Neuronal stem cell (in vitro differentiated cells): Measurements from ENCODE around the gene APAF1.

Experiments
- DNase-seq: peaks from one replicate; pipeline ENCODE4 v3.0.0-alpha.2; 2013; ENCODE audit warnings: low spot score
- H2AFZ ChIP-seq: one replicate; pipeline ENCODE4 v1.6.1; 2013; ENCODE audit warnings: mild to moderate bottlenecking, low read length, inconsistent platforms
- H2AK5ac ChIP-seq: 2 replicates; pipeline ENCODE4 v1.6.1; 2013; ENCODE audit warnings: low read depth, mild to moderate bottlenecking, inconsistent platforms, low read length, moderate library complexity, mixed read lengths
- H2BK120ac ChIP-seq: 2 replicates; pipeline ENCODE4 v1.6.1; 2013; ENCODE audit warnings: low read depth, mild to moderate bottlenecking, inconsistent platforms, low read length, moderate library complexity, mixed read lengths
- H2BK12ac ChIP-seq: one replicate; pipeline ENCODE4 v1.6.1; 2013; ENCODE audit warnings: low read length, inconsistent platforms
- H2BK15ac ChIP-seq: 2 replicates; pipeline ENCODE4 v1.6.1; 2013; ENCODE audit warnings: mild to moderate bottlenecking, low read length, inconsistent platforms, mixed read lengths
- H2BK5ac ChIP-seq: one replicate; pipeline ENCODE4 v1.6.1; 2013; ENCODE audit warnings: inconsistent platforms, mild to moderate bottlenecking, low read length, moderate library complexity
- H3K14ac ChIP-seq: one replicate; pipeline ENCODE4 v1.6.1; 2013; ENCODE audit warnings: low read length, inconsistent platforms
- H3K18ac ChIP-seq: 2 replicates; pipeline ENCODE4 v1.6.1; 2013; ENCODE audit warnings: low read length, inconsistent platforms
- H3K23ac ChIP-seq: 2 replicates; pipeline ENCODE4 v1.6.1; 2013; ENCODE audit warnings: low read depth, mild to moderate bottlenecking, mixed read lengths, low read length, inconsistent platforms; ENCODE audit not compliant: poor library complexity
- H3K27ac ChIP-seq: replicated peaks from 3 replicates; pipeline ENCODE4 v1.5.1; 2013; ENCODE audit warnings: low read length, inconsistent platforms
- H3K27me3 ChIP-seq, 3 experiments: 2 replicates each; pipeline ENCODE4 v1.6.1; 2013; ENCODE audit warnings: low read length in 3 of 3, mild to moderate bottlenecking in 2 of 3, inconsistent platforms in 1 of 3, low read depth in 1 of 3, mixed read lengths in 1 of 3, moderate library complexity in 1 of 3; ENCODE audit not compliant: control insufficient read depth in 3 of 3, insufficient read depth in 3 of 3
- H3K36me3 ChIP-seq, 2 donors: replicated peaks in 1 of 2; 2 replicates each; pipeline ENCODE4 v1.6.1; 2013; ENCODE audit warnings: low read length in 2 of 2; ENCODE audit not compliant: control insufficient read depth in 2 of 2, insufficient read depth in 2 of 2
- H3K4ac ChIP-seq: 2 replicates; pipeline ENCODE4 v1.6.1; 2013; ENCODE audit warnings: inconsistent platforms, mild to moderate bottlenecking, low read length, moderate library complexity
- H3K4me1 ChIP-seq, 2 donors: 1 replicate in 1 of 2; 2 replicates in 1 of 2; pipeline ENCODE4 v1.6.1; 2013; ENCODE audit warnings: low read length in 2 of 2, low read depth in 1 of 2; ENCODE audit not compliant: control insufficient read depth in 2 of 2, insufficient read depth in 1 of 2
- H3K4me2 ChIP-seq: one replicate; pipeline ENCODE4 v1.6.1; 2013; ENCODE audit warnings: mild to moderate bottlenecking, low read length, inconsistent platforms; ENCODE audit not compliant: insufficient read depth, poor library complexity, severe bottlenecking
- H3K4me3 ChIP-seq, 2 donors: 2 replicates each; pipeline ENCODE4 v1.5.1; 2013; ENCODE audit warnings: low read length in 2 of 2, mild to moderate bottlenecking in 2 of 2, inconsistent platforms in 1 of 2, moderate library complexity in 1 of 2
- H3K79me1 ChIP-seq: one replicate; pipeline ENCODE4 v1.6.1; 2013; ENCODE audit warnings: low read depth, mild to moderate bottlenecking, inconsistent platforms, low read length, moderate library complexity
- H3K9ac ChIP-seq: one replicate; pipeline ENCODE4 v1.6.1; 2013; ENCODE audit warnings: mild to moderate bottlenecking, low read depth, low read length, inconsistent platforms; ENCODE audit not compliant: poor library complexity
- H3K9me3 ChIP-seq, 2 donors: replicated peaks in 1 of 2; 2 replicates each; pipeline versions ENCODE3 to v1.6.1; 2013; ENCODE audit warnings: low read length in 2 of 2, mild to moderate bottlenecking in 2 of 2, inconsistent platforms in 1 of 2, low read depth in 1 of 2, mixed read lengths in 1 of 2, moderate library complexity in 1 of 2; ENCODE audit not compliant: control insufficient read depth in 2 of 2, insufficient read depth in 1 of 2
- H4K8ac ChIP-seq: one replicate; pipeline ENCODE4 v1.6.1; 2013; ENCODE audit warnings: low read depth, mild to moderate bottlenecking, inconsistent platforms, low read length, moderate library complexity
- H4K91ac ChIP-seq: one replicate; pipeline ENCODE4 v1.6.1; 2013; ENCODE audit warnings: low read length, low read depth, mild to moderate bottlenecking, inconsistent platforms; ENCODE audit not compliant: poor library complexity
- WGBS, 2 donors: extraction: QIAGEN DNeasy Blood & Tissue Kit; methylation state at CpG; one replicate each; pipeline ENCODE4 v1.1.7; 2013; ENCODE audit warnings: missing lambda C conversion rate in 2 of 2, mixed read lengths in 1 of 2; ENCODE audit not compliant: insufficient read length in 2 of 2, insufficient replicate concordance in 1 of 2; ENCODE audit errors: extremely low coverage in 2 of 2; 5-methylcytosine and 5-hydroxymethylcytosine counted together

The APAF1 gene

GRCh38 chr12:98669751-98670150 is 24.7 kb downstream of the APAF1 start:
- Histone ChIP-seq H3K4me2 (no peak overlapping the region), H2BK120ac (no peak overlapping the region), H3K4ac (no peak overlapping the region), H3K36me3 (peaks cover 8 to 100% of the 10 kb centered on the region in 2 donors), H2AK5ac (no peak overlapping the region), H3K27me3 (no peaks in the 10 kb centered on the region), H3K14ac (no peak overlapping the region), H3K4me1 (no peaks in the 10 kb centered on the region), H4K91ac (no peak overlapping the region), H3K9ac (no peak overlapping the region), H3K9me3 (no peaks in the 10 kb centered on the region), H2BK15ac (no peak overlapping the region), H3K23ac (no peak overlapping the region), H3K4me3 (no peak overlapping the region), H2BK12ac (no peak overlapping the region), H4K8ac (no peak overlapping the region), H2AFZ (no peak overlapping the region), H2BK5ac (no peak overlapping the region), H3K18ac (no peak overlapping the region), H3K79me1 (no peaks in the 10 kb centered on the region), H3K27ac (no peak overlapping the region)
- no peak for DNase-seq
- WGBS, 2 donors: no CpG with 5 or more reads among the region's 3 CpGs

- DNase-seq: no peak
- Histone ChIP-seq H3K36me3 (peaks cover 3 to 99% of the 10 kb centered on the region in 2 donors), H3K9me3 (no peaks in the 10 kb centered on the region), H2BK5ac (no peak overlapping the region), H3K4me1 (no peaks in the 10 kb centered on the region), H3K27me3 (no peaks in the 10 kb centered on the region), H4K8ac (no peak overlapping the region), H3K23ac (no peak overlapping the region), H2BK12ac (no peak overlapping the region), H3K27ac (no peak overlapping the region), H2BK120ac (no peak overlapping the region), H3K4ac (no peak overlapping the region), H3K14ac (no peak overlapping the region), H3K4me2 (no peak overlapping the region), H2AFZ (no peak overlapping the region), H3K18ac (no peak overlapping the region), H3K79me1 (no peaks in the 10 kb centered on the region), H3K4me3 (no peak overlapping the region), H2BK15ac (no peak overlapping the region), H2AK5ac (no peak overlapping the region), H3K9ac (no peak overlapping the region), H4K91ac (no peak overlapping the region)
- WGBS, 2 donors: no CpG with 5 or more reads among the region's 7 CpGs
These were observed 26.4 kb downstream of the APAF1 start for GRCh38 chr12:98671459-98671858.

- Histone ChIP-seq H3K4me1 (peaks cover 0 to 2% of the 10 kb centered on the region in 2 donors), H3K23ac (no peak overlapping the region), H3K9ac (no peak overlapping the region), H3K18ac (no peak overlapping the region), H2BK12ac (no peak overlapping the region), H4K8ac (no peak overlapping the region), H3K27me3 (no peaks in the 10 kb centered on the region), H3K36me3 (peaks cover 12 to 97% of the 10 kb centered on the region in 2 donors), H2BK120ac (no peak overlapping the region), H3K79me1 (peaks cover 2% of the 10 kb centered on the region), H3K14ac (no peak overlapping the region), H3K4me2 (no peak overlapping the region), H3K4me3 (no peak overlapping the region), H3K9me3 (no peaks in the 10 kb centered on the region), H2BK5ac (no peak overlapping the region), H3K27ac (no peak overlapping the region), H2AK5ac (no peak overlapping the region), H2BK15ac (no peak overlapping the region), H4K91ac (no peak overlapping the region), H2AFZ (no peak overlapping the region), H3K4ac (no peak overlapping the region)
- DNase-seq: no peak
These were observed 29.8 kb downstream of the APAF1 start for GRCh38 chr12:98674841-98675240.

- Histone ChIP-seq H2AK5ac (no peak overlapping the region), H4K8ac (no peak overlapping the region), H2AFZ (no peak overlapping the region), H2BK5ac (peak overlapping the region; percentile 53), H2BK120ac (no peak overlapping the region), H2BK12ac (no peak overlapping the region), H3K27me3 (no peaks in the 10 kb centered on the region), H3K9me3 (no peaks in the 10 kb centered on the region), H3K14ac (peak overlapping the region; percentile 17), H3K9ac (peak overlapping the region; percentile 21), H3K36me3 (peaks cover 15 to 97% of the 10 kb centered on the region in 2 donors), H2BK15ac (no peak overlapping the region), H3K4ac (no peak overlapping the region), H3K27ac (no peak overlapping the region), H4K91ac (no peak overlapping the region), H3K18ac (peak overlapping the region; percentile 28), H3K4me2 (no peak overlapping the region), H3K23ac (peak overlapping the region; percentile 43), H3K4me3 (no peak overlapping the region), H3K79me1 (peaks cover 2% of the 10 kb centered on the region), H3K4me1 (peaks cover 0 to 2% of the 10 kb centered on the region in 2 donors)
- no peak for DNase-seq
- no CpG with 5 or more reads among the region's 15 CpGs for WGBS, 2 donors
These were observed 33.3 kb downstream of the APAF1 start for GRCh38 chr12:98678236-98678945.
